GM19043 (cell line): ENCODE measurements around the gene OR6K6.

Experiments used
- ATAC-seq: cut with Tn5 transposase; IDR thresholded peaks from one replicate; pipeline ENCODE4 v1.9.1; 2021; ENCODE audit warnings: low read depth; ENCODE audit not compliant: unreplicated experiment

OR6K6 gene, protein sequence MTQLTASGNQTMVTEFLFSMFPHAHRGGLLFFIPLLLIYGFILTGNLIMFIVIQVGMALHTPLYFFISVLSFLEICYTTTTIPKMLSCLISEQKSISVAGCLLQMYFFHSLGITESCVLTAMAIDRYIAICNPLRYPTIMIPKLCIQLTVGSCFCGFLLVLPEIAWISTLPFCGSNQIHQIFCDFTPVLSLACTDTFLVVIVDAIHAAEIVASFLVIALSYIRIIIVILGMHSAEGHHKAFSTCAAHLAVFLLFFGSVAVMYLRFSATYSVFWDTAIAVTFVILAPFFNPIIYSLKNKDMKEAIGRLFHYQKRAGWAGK

GRCh38 chr1:158754420-158754819 is at the start of gene OR6K6:
TSS of gene OR6K6 (plus strand) at chr1:158754720. CDS start at chr1:158754888, 168 bp downstream.
- ATAC-seq, result no peak

GRCh38 chr1:158706096-158706495 is 48.4 kb upstream of the OR6K6 start:
- no peak for ATAC-seq

DNA sequence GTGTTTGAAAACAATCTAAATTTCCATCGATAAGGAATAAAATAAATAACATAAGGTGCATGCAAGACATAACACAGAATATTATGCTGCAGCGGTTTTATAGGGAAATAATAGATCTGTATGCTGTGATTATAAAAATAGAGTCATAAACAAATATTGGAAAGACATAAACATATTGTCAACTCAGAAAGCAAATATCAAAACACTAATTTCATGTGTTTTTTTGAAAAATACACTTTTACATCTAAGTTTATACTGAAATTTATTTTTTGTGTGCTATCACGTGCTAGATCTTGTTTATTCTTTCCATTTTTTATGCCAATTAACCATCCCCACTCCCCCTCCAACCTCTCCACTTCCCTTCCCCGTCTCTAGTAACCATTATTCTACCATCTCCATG is 43.4 kb upstream of the OR6K6 start:
- no peak for ATAC-seq

DNA sequence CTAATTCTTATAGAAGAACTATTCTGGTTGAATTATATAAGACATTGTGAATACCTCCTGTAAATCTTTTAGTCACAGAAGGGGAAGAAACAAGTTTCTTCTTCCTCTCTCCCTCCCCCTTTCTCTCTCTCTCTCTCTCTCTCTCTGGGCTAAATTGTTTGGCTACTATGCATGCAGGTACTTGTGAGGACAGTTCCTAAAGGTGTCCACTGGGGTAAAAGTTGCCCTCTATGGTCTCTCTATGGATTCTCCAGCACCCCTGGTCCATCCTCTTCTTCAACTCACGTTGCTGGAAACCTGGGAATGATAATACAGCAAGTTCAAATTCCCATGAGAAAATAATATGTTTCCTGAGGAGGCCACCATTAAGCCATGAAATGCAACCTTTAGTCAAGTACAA is 39.8 kb upstream of the OR6K6 start:
- no peak for ATAC-seq

DNA sequence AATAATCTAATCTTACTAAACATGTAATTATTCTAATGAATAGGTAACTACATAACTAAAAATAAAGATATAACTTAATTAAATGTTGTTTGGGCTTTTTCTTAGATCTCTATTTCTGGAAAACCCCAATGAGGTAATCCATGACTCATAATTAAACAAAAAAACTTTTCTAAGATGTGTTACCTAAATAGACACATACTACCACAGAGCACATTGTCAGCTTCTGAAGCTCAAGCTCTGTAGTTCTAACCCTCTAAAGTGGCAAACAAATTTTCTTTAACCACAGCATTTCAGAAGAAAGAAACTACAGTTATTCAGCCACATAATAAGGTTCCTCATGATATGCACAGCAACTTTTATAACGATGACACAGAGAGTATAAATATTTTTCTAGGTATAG is 38.2 kb upstream of the OR6K6 start:
- ATAC-seq, result no peak

DNA sequence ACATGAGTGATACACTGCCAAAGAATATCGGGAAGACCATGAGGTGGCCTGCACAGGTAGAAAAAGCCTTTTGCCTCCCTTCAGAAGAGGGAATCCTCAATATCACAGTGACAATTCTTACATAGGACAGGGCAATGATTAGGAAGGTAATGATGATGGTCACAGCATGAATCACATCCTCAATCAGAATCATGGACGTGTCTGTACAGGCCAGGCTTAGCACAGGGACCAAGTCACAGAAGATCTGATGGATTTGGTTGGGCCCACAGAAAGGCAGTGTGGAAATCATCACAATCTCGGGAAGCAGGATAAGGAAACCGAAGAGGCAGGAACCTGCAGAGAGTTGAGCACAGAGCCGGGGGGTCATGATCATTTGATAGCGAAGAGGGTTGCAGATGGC is 37.2 kb upstream of the OR6K6 start:
- no peak for ATAC-seq

DNA sequence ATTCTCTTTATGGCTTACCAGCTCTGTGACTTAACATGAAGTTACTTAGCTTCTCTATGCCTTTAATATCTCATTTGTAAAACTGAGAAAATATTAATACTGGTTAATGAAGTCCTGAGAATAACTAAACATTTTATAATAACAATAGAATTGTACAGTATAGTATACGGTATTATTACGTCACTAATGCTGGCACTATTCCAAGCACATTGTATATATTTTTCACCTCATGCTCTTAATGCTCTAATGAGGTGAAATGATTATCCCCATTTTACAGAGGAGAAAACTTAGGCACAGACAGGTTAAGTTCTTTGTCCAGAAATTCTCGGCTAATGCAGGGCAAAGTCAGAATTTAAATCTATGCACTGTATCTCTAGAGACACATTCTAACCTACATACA is 34.9 kb upstream of the OR6K6 start:
- ATAC-seq, result no peak

- no peak for ATAC-seq
These were observed 33.9 kb upstream of the OR6K6 start, which contains the start of gene OR6K3 for GRCh38 chr1:158720620-158721019. TSS of gene OR6K3 (minus strand) at chr1:158720720. CDS start at chr1:158718115, 2,605 bp downstream.

DNA sequence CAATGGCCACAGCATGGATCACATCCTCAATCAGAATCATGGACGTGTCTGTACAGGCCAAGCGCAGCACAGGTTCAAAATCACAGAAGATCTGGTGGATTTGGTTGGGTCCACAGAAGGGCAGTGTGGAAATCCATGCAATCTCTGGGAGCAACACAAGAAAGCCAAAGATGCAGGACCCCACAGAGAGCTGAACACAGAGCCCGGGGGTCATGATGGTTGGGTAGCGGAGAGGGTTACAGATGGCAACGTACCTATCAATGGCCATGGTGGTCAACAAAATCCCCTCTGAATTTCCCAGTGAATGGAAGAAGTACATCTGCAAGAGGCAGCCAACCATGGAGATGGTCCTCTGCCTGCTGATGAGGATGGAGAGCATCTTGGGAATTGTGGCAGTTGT is 30.1 kb upstream of the OR6K6 start:
- ATAC-seq, result no peak

DNA sequence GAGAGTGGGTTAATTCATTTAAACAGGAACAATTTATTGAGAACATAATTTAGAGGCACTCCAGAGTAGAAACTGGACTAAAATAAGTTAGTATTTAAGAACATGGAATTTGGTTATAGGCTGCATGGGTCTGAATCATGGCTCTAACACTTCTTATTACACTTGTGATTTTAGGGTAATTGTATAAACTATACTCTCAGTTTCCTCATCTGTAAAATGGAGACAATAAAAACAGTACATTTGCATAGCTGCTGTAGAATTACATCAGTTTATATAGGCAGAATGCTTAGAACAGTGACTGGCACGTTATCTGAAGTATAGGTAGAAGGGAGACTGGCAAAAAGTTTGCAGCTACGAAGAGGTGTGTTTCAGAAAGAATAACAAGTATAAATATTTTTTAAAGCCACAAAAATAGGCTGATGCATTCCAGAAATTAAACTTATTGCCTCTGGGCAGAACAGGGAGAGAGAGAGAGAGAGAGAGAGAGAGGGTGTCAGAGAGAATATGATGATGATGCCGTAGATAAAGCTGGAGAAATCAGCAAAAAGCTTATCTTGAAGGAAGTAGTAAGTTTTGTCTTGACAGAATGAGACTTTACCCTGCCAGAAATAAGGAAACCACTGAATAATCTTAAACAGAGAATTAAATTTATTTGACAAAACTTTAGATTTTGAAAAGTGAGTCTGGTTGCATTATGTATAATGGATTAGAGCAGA is 25.9 kb upstream of the OR6K6 start:
- no peak for ATAC-seq

DNA sequence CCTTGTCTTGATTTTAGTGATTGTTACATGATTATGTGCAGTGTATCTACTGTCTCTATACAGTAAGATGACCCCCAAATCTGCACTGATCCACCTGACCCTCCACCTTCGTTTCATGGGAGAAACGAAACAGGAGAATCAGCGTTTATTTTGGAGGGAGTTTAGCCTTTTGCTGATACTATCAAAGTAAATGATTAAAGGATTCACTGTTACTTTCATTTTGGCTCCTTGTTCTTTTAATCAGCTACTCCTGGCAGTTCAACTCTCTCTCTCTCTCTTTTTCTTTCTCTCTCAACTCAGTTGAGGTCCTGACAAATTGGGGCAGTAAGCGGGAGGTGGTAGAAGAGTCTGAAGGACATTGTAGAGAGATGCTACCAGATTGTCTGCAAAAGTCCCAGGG is 24.1 kb upstream of the OR6K6 start:
- ATAC-seq, result no peak

- no peak for ATAC-seq
These were observed 22.8 kb upstream of the OR6K6 start for GRCh38 chr1:158731707-158732106.

DNA sequence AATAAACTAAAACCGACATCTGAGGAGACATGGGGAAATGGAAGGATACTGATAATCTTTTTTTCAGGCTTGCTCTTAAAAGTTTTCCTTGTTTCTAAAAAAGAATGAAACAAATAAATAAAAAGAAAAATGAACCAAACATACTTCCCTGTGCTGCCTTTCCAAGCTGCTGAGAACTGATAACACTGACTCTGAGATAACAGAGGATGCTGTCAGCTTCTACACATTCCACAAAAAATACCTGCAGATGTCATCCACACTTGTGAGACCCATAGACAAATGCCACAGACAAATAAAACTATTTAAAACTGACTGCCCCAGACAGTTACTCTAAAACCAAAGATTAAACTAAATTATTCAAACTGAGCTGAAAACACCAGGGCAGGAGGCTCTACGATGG is 22.0 kb upstream of the OR6K6 start:
- ATAC-seq, result no peak

GRCh38 chr1:158735848-158736247 is 18.7 kb upstream of the OR6K6 start:
- ATAC-seq, result no peak

DNA sequence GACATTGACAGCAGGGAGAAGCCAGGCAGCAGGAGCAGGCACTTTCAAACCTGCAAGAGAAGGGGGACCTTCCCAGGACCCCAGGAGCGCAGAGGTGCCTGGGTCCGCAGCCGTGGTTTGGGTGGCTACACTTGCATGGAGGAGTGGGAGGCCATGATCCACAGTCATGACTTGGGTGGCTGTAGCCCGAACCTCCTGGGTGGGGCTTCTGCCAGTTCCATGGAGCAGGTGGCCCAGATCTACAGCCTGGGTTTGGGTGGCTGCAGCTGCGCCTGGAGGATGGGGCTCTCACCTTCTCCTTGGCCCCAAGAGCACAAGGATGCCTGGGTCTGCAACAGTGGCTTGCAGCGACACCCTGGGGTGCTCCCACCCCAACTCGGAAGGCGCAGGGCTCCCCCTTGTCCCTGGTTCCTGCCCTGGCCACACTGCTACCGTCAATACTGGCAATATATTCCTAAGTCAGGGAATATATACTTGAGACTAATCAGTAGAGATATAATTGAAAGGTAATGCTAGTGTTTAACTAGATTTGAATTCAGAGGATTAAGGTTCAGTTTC is 2.3 kb upstream of the OR6K6 start:
- no peak for ATAC-seq

DNA sequence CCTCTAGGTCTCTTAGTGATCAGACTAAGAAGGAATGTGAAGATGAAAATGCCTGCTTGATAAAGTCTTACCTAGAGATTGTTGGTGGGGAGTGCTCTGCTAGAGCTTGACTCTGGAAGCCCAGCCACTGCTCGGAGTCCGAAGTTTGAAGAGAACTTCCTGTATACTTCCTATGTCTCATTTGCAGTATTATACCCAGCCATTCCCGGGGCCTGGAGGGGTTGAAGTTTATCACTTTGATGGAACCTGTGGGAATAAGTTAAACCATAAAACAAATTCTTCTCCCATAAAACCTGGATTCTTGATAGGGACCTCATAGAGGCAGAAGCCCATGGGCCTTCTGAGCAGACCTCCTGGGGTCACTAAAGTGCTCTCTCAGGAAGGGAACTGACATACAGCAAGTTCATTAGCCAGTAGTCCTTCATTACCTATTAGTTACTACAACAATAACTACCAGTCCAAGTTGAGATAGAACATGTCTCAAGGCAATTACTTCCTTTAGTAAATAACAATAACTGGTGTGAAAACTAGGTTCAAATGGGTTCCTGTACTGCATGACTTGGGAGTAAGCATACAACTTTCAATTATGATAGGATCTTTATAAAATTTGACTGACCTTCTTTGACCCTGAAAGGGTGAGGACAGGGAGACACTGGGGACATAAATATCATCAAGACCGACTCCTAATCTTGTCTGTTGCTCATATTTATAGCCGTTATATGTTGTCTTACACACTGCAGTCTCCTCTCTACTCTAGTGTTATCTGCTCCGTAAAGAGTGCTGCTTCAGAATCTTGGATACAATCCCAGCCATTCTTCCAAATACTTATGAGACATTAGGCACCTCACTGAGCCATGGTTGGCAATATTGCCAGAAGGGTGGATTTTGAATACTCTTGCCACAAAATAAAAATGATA is 17.7 kb downstream of the OR6K6 start, which contains the start of gene OR6N1:
Gene OR6N1, minus strand, starts transcription at position 246 of the 917 bp plus-strand sequence. CDS start 5,513 bp downstream, outside the sequence.
- no peak for ATAC-seq

- ATAC-seq, result no peak
These were observed 26.6 kb downstream of the OR6K6 start, which contains the start of gene OR6N2 for GRCh38 chr1:158781104-158781503. TSS of gene OR6N2 (minus strand) at chr1:158781204. CDS start at chr1:158777635, 3,569 bp downstream.

DNA sequence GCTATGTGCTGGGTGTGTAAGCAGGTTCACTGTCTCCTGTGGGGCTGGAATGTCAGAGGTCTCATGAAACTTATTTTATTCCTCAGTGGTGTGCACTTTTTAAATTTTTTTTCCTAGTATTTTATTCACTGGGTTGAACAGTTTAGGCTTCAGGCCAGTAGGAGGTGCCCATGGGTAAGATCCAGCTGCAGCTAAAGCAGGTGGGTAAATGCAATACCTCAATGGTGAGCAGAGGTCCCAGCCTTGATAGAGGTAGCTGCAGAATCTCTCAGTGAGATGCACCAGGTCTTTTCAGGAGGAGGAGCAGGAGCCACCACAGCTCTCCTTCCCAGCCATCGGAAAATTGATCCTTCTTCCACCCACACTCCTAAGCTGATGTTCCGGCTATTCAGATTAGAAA is 39.1 kb downstream of the OR6K6 start:
- no peak for ATAC-seq

DNA sequence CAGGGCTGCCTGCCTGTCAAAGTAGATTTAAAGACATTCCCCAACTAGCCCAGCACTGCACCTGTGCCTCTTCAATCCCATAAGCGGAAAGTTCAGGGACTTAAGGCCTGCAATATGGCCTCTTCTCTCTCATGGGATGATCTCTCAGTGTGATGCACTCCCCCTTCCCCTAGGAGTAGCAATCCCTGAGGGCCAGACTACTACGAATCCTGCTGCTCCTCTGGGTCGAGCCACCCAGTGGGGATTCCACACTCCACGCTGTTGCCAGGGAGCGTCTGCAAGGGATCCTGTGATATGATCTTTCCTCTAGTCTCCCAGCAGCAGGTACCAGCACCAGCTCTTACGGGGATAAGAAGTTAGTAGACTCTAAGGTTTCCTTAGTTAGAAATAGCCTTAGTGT is 39.7 kb downstream of the OR6K6 start:
- no peak for ATAC-seq

- no peak for ATAC-seq
These were observed 44.0 kb downstream of the OR6K6 start for GRCh38 chr1:158798531-158798930.
